T1000 (cell line): Measurements from ENCODE around the gene FMO5.
"Not testable (repeated sequence)": the region's sequence is repeated elsewhere in the genome, so short reads cannot be mapped to it uniquely, and the experiment has no call there.

Source experiments
- DNase-seq: peaks from one replicate; lab custom pipeline; 2025; ENCODE audit warnings: mixed read lengths; lab: John Stamatoyannopoulos, UW

The FMO5 gene, protein sequence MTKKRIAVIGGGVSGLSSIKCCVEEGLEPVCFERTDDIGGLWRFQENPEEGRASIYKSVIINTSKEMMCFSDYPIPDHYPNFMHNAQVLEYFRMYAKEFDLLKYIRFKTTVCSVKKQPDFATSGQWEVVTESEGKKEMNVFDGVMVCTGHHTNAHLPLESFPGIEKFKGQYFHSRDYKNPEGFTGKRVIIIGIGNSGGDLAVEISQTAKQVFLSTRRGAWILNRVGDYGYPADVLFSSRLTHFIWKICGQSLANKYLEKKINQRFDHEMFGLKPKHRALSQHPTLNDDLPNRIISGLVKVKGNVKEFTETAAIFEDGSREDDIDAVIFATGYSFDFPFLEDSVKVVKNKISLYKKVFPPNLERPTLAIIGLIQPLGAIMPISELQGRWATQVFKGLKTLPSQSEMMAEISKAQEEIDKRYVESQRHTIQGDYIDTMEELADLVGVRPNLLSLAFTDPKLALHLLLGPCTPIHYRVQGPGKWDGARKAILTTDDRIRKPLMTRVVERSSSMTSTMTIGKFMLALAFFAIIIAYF

GRCh38 chr1:147225193-147225730, at the start of gene FMO5:
TSS of gene FMO5 (minus strand) at chr1:147225339. CDS start at chr1:147225029, 310 bp downstream.
- no peak for DNase-seq

GRCh38 chr1:147273409-147274336, 48.5 kb upstream of the FMO5 start:
- DNase-seq, result no peak

DNA sequence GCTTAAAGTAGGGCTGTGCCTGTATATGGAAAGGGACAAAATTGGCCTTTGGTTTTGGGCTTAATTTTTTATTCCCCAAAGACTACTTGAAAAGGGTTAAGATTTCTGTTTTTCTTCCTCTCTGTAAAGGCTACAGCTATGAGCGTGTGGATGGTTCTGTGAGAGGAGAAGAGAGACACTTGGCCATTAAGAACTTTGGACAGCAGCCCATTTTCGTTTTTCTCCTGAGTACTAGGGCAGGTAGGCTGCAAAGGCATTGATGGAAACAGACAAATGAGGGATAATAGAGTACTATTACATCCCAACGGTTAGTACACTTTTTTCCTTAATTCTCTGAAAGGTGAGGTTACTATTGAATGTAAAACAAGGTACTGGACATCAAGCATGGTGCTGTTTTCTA, 46.9 kb upstream of the FMO5 start:
- no peak for DNase-seq

- no peak for DNase-seq
These were observed 45.6 kb upstream of the FMO5 start for GRCh38 chr1:147270721-147271120.

GRCh38 chr1:147267711-147268110, 42.6 kb upstream of the FMO5 start:
- DNase-seq, result no peak

GRCh38 chr1:147266381-147266780, 41.2 kb upstream of the FMO5 start:
- DNase-seq, result no peak

DNA sequence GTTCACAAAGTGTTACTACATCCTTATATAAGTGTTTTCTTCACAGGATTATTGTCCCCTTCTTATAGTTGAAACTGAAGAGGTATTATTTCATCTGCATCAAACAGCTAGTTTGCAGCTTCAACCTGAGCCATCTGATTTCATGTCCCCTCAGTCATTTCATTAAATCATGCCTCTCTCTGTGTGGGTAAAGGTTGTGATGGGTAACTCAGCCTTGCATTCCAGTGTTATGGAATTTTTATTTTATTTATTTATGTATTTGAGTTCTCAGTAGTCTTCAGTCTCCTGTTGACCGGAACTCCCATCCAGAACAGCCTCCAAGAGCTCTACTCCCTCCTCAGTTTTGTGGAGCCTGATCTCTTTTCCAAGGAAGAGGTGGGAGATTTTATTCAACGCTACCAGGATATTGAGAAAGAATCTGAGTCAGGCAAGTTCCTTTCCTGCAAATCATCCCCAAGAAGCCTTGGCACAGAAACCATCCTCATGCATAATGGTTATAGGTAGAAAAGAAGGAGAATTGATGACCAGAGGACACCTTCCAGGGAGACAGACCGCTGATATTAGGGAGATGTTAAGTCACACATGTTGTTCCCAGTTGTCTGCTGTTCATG, 39.1 kb upstream of the FMO5 start:
- DNase-seq, result no peak

DNA sequence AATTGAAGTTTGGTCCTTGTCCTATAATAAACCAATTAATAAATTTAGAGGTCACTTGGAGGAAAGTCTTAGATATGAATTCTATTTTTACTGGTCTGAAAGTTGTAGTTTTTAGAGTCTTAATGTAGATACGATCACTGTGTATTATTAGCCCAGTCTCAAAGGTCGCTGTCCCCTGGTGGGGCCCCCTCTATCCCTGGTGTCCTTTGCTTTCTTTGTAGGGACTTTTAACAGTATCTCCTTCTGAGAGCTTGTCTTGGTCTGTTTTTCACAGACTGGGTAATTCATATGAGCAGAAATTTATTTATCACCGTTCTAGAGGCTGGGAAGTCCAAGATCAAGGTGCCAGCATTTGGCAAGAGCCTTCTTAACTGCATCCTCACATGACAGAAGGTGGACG, 35.8 kb upstream of the FMO5 start:
- no peak for DNase-seq

- DNase-seq, result no peak
These were observed 27.4 kb upstream of the FMO5 start for GRCh38 chr1:147252540-147252939.

- DNase-seq, result no peak
These were observed 22.6 kb upstream of the FMO5 start for GRCh38 chr1:147247656-147248238.

- DNase-seq, result no peak
These were observed 21.9 kb upstream of the FMO5 start for GRCh38 chr1:147246910-147247655.

GRCh38 chr1:147246044-147246690, 21.0 kb upstream of the FMO5 start:
- no peak for DNase-seq

DNA sequence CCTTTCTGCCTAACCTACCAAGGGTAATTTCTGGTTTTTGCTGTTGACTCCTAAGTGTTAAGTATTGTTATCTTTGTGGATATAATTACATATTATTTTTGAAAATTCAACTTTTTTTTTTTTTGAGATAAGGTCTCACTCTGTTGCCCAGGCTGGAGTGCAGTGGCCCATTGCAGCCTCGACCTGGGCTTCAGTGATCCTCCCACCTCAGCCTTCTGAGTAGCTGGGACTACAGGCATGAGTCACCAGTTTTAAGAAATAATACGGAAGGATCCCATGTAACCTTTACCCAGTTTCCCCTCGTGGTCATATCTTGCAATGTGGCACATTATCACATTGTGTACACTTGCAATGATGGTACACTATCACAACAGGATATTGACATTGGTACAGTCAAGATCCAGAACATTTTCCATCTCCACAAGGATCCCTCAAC, 20.5 kb upstream of the FMO5 start:
- no peak for DNase-seq

DNA sequence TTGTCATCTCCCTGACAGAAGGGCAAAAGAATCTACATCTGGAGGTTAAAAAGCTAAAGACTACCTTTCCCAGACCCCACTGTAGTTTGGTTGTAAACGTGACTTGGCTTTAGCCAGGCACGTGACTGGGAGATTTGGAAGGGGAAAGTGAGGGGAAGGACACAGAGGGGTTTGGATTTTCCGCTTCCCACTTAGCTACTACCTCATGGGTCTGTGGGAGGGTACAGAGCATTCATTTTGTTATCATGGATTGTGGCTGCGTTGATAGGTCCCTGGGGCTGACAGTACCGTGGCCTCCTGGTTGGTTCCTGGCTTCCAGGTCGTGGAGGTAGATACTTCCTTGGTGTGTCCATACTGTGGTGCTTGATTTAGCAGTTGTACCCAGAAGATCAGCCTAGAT, 20.0 kb upstream of the FMO5 start:
- DNase-seq, result no peak

DNA sequence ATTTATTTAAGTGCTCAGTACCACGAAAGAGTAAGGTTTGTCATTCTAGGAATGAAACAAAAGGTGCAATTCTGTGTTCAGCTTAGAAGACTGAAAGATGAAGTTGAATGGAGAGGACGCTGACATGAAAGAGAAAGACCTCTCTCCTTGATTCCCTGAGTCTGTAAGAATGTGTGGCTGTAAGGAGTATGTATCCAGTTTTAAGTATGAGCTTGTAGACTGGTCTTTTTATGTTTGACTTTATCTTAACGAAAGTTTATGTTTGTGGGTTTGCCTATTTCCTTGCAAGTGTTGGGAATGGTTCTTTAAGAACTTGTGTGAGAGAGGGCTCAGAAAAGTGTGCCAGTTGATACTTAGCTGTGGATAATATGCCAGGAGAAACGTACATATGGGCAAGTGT, 18.7 kb upstream of the FMO5 start:
- DNase-seq, result no peak

GRCh38 chr1:147243228-147243685, 18.1 kb upstream of the FMO5 start:
- no peak for DNase-seq

GRCh38 chr1:147242449-147243227, 17.5 kb upstream of the FMO5 start, which contains the start of gene CHD1L:
TSS of gene CHD1L (plus strand) at chr1:147242684. CDS start at chr1:147242704, 20 bp downstream.
- DNase-seq, result peak; percentile 91

DNA sequence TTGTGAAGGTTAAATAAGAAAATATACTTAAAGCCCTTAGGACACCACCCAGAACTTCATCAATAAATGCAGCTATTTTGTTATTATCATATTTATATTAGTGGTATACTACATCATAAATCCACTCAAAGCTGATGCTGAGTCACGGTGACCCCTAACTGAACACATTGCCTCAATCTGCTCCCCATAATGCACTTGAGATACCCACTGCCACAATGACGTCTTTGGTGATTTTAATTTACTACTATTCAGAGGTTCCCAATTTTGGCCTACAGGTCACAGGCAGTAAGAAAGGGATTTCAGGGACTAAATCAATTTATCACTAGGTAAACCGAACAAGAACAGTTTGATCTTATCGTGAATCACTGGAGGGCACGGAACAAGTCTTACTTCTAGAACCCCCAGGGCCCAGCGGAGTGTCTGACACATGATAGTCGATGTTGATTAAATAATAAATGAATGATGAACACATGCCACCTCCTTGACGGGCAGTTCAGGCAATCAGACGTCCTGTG, 16.9 kb upstream of the FMO5 start:
- DNase-seq, result no peak

DNA sequence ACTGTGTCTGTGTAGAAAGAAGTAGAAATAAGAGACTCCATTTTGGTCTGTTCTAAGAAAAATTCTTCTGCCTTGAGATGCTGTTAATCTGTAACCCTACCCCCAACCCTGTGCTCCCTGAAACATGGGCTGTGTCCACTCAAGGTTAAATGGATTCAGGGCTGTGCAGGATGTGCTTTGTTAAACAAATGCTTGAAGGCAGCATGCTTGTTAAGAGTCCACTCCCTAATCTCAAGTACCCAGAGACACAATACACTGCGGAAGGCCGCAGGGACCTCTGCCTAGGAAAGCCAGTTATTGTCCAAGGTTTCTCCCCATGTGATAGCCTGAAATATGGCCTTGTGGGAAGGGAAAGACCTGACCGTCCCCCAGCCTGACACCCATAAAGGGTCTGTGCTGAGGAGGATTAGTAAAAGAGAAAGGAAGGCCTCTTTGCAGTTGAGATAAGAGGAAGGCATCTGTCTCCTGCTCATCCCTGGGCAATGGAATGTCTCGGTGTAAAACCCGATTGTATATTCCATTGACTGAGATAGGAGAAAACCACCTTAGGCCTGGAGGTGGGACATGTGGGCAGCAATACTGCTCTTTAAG, 15.1 kb upstream of the FMO5 start:
- not testable (repeated sequence) for DNase-seq
